Breast epithelium (tissue), 3 donors: ENCODE measurements around the gene PNLIP.

Source experiments
- POLR2A ChIP-seq: fragments of 450-650 bp; IDR thresholded peaks from one replicate; pipeline ENCODE4 v1.6.1; 2016; ENCODE audit warnings: antibody characterized with exemption, mild to moderate bottlenecking, moderate library complexity
- POLR2AphosphoS5 ChIP-seq, 3 donors: sonication (generic); formaldehyde crosslinking; IDR thresholded peaks; one replicate each; pipeline ENCODE4 v1.6.1; 2017; ENCODE audit warnings: antibody characterized with exemption in 3 of 3
- TF ChIP-seq, protein P1 (sequence below), 3 donors: fragments of 450-650 bp; IDR thresholded peaks; one replicate each; pipeline ENCODE4 v1.5.1; 2016 to 2017; ENCODE audit warnings: antibody characterized with exemption in 3 of 3, mild to moderate bottlenecking in 3 of 3, moderate library complexity in 3 of 3

DNA sequence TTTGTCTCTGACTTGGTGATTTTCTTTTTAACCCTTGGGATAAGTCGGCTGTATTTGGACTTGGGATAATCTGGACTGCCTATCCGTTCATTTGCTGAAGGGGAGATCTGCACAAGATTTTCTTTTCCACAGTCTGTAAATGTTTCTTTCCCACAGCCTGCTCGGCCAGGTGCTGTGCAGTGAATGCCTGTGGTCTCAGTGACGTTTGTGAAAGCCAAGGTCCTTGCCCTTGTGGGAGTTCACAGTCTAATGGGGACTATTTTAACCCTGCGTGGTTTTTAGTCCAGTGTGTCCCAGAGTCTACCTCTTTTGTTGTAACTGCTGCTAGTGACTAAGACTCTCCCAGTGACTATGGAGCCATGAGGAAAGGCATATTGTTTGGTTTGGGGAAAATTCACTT lies 8.9 kb downstream of the PNLIP start:
- TF ChIP-seq, protein P1, sequence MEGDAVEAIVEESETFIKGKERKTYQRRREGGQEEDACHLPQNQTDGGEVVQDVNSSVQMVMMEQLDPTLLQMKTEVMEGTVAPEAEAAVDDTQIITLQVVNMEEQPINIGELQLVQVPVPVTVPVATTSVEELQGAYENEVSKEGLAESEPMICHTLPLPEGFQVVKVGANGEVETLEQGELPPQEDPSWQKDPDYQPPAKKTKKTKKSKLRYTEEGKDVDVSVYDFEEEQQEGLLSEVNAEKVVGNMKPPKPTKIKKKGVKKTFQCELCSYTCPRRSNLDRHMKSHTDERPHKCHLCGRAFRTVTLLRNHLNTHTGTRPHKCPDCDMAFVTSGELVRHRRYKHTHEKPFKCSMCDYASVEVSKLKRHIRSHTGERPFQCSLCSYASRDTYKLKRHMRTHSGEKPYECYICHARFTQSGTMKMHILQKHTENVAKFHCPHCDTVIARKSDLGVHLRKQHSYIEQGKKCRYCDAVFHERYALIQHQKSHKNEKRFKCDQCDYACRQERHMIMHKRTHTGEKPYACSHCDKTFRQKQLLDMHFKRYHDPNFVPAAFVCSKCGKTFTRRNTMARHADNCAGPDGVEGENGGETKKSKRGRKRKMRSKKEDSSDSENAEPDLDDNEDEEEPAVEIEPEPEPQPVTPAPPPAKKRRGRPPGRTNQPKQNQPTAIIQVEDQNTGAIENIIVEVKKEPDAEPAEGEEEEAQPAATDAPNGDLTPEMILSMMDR (IDR thresholded peaks at IDR 0.05), result no peak
- no peak for TF ChIP-seq POLR2AphosphoS5 (IDR thresholded peaks at IDR 0.05)
- no peak for TF ChIP-seq POLR2A
